HG03575 (cell line): Measurements from ENCODE around the gene ITPR3.

ENCODE experiments used
- ATAC-seq: cut with Tn5 transposase; IDR thresholded peaks from one replicate; pipeline ENCODE4 v1.9.1; 2021; ENCODE audit not compliant: unreplicated experiment, insufficient number of reproducible peaks, low FRiP score; ENCODE audit errors: extremely low read depth

ITPR3 gene

GRCh38 chr6:33737267-33738026, 116.3 kb downstream of the ITPR3 start:
- ATAC-seq = no peak

- ATAC-seq = no peak
These were observed 117.0 kb downstream of the ITPR3 start for GRCh38 chr6:33738153-33738552.

GRCh38 chr6:33738879-33739278, 117.8 kb downstream of the ITPR3 start:
- no peak for ATAC-seq

- ATAC-seq = no peak
These were observed 118.4 kb downstream of the ITPR3 start for GRCh38 chr6:33739571-33739970.

GRCh38 chr6:33740204-33740608, 119.1 kb downstream of the ITPR3 start:
- no peak for ATAC-seq

GRCh38 chr6:33740794-33741193, 119.7 kb downstream of the ITPR3 start:
- ATAC-seq = no peak

GRCh38 chr6:33742092-33742491, 121.0 kb downstream of the ITPR3 start:
- ATAC-seq = no peak

- ATAC-seq = no peak
These were observed 121.7 kb downstream of the ITPR3 start for GRCh38 chr6:33742837-33743236.

GRCh38 chr6:33744001-33744848, 123.1 kb downstream of the ITPR3 start:
- ATAC-seq = no peak

GRCh38 chr6:33744895-33745546, 123.9 kb downstream of the ITPR3 start:
- ATAC-seq = no peak

- no peak for ATAC-seq
These were observed 124.4 kb downstream of the ITPR3 start for GRCh38 chr6:33745548-33745947.
